HEK293 (cell line): ENCODE measurements around the gene KCNE4.

Experiments
- CTCF ChIA-PET: fragments of 350-600 bp; formaldehyde crosslinking; extraction: SDS; loops from one replicate; lab custom pipeline; 2021; ENCODE audit warnings: antibody characterized with exemption; lab: Yijun Ruan, JAX
- POLR2A ChIA-PET: fragments of 300-600 bp; formaldehyde crosslinking; extraction: SDS; loops from one replicate; lab custom pipeline; 2020; ENCODE audit warnings: antibody characterized with exemption, inconsistent platforms; lab: Yijun Ruan, JAX
- H3K27ac ChIP-seq: fragments of 200-500 bp; sonication (Bioruptor generic); 2 replicates; pipeline ENCODE4 v1.5.1; 2014; ENCODE audit warnings: low read depth, low read length, control low read depth, inconsistent platforms; ENCODE audit errors: extremely low read depth
- H3K36me3 ChIP-seq, 2 experiments: fragments of 200-500 bp in 1 of 2; sonication (Bioruptor generic) in 1 of 2; 1 replicate in 1 of 2; 2 replicates in 1 of 2; pipeline ENCODE4 v1.5.1; 2014 to 2017; ENCODE audit warnings: inconsistent platforms in 2 of 2, low read length in 2 of 2; ENCODE audit not compliant: control insufficient read depth in 2 of 2, insufficient read depth in 1 of 2
- H3K4me1 ChIP-seq: fragments of 200-500 bp; sonication (Bioruptor generic); 2 replicates; pipeline ENCODE4 v1.5.1; 2014; ENCODE audit warnings: mild to moderate bottlenecking, low read length, inconsistent platforms; ENCODE audit not compliant: control insufficient read depth, insufficient read depth
- H3K4me3 ChIP-seq: 2 replicates; pipeline ENCODE4 v1.5.1; 2011; ENCODE audit warnings: low read depth, mild to moderate bottlenecking, control low read depth, low read length, moderate library complexity
- H3K9me3 ChIP-seq: fragments of 200-500 bp; sonication (Bioruptor generic); 2 replicates; pipeline ENCODE4 v1.5.1; 2014; ENCODE audit warnings: low read depth, low read length, inconsistent platforms; ENCODE audit not compliant: control insufficient read depth, insufficient read depth
- REPIN1 ChIP-seq: fragments of 450-650 bp; formaldehyde crosslinking; IDR thresholded peaks from 2 replicates; pipeline ENCODE4 v1.5.1; 2017; ENCODE audit warnings: missing biosample characterization, missing genetic modification characterization, low read depth
- ZBTB8A ChIP-seq: fragments of 450-650 bp; formaldehyde crosslinking; IDR thresholded peaks from 2 replicates; pipeline ENCODE4 v1.5.1; 2016; ENCODE audit warnings: missing biosample characterization, missing genetic modification characterization
- ZFP37 ChIP-seq: fragments of 450-650 bp; formaldehyde crosslinking; IDR thresholded peaks from 2 replicates; pipeline ENCODE4 v1.5.1; 2016; ENCODE audit warnings: missing biosample characterization, missing genetic modification characterization
- ZNF114 ChIP-seq: fragments of 450-650 bp; formaldehyde crosslinking; IDR thresholded peaks from 2 replicates; pipeline ENCODE4 v1.5.0; 2017; ENCODE audit warnings: missing biosample characterization, missing genetic modification characterization
- ZNF132 ChIP-seq: fragments of 450-650 bp; formaldehyde crosslinking; IDR thresholded peaks from 2 replicates; pipeline ENCODE4 v1.5.1; 2017; ENCODE audit warnings: missing biosample characterization, missing genetic modification characterization, borderline replicate concordance
- ZNF416 ChIP-seq: fragments of 450-650 bp; formaldehyde crosslinking; IDR thresholded peaks from 2 replicates; pipeline ENCODE4 v1.5.1; 2016; ENCODE audit warnings: missing biosample characterization, missing genetic modification characterization
- ZNF510 ChIP-seq: fragments of 450-650 bp; formaldehyde crosslinking; IDR thresholded peaks from 2 replicates; pipeline ENCODE4 v1.5.1; 2018; ENCODE audit warnings: mild to moderate bottlenecking, missing genetic modification characterization, missing biosample characterization; ENCODE audit not compliant: insufficient replicate concordance
- ZNF544 ChIP-seq: fragments of 450-650 bp; formaldehyde crosslinking; IDR thresholded peaks from 2 replicates; pipeline ENCODE4 v1.5.0; 2017; ENCODE audit warnings: missing biosample characterization, missing genetic modification characterization
- ZNF561 ChIP-seq: fragments of 450-650 bp; IDR thresholded peaks from 2 replicates; pipeline ENCODE4 v1.5.1; 2018; ENCODE audit warnings: missing biosample characterization, missing genetic modification characterization, borderline replicate concordance
- ZNF624 ChIP-seq: fragments of 450-650 bp; formaldehyde crosslinking; IDR thresholded peaks from 2 replicates; pipeline ENCODE4 v1.5.1; 2017; ENCODE audit warnings: missing biosample characterization, missing genetic modification characterization
- ZNF701 ChIP-seq: fragments of 450-650 bp; formaldehyde crosslinking; IDR thresholded peaks from 2 replicates; pipeline ENCODE4 v1.5.1; 2016; ENCODE audit warnings: missing biosample characterization, missing genetic modification characterization
- TF ChIP-seq, protein P1 (sequence below): fragments of 450-650 bp; formaldehyde crosslinking; IDR thresholded peaks from 2 replicates; pipeline ENCODE4 v1.5.1; 2016; ENCODE audit warnings: missing biosample characterization, missing genetic modification characterization
- TF ChIP-seq, protein P2 (sequence below): fragments of 450-650 bp; formaldehyde crosslinking; conservative IDR thresholded peaks from 2 replicates; pipeline ENCODE4 v1.5.1; 2016; ENCODE audit warnings: low read depth, missing biosample characterization, missing genetic modification characterization
- TF ChIP-seq, protein P3 (sequence below): fragments of 450-650 bp; formaldehyde crosslinking; IDR thresholded peaks from 2 replicates; pipeline ENCODE4 v1.5.1; 2016; ENCODE audit warnings: missing biosample characterization, missing genetic modification characterization, borderline replicate concordance
- TF ChIP-seq, protein P4 (sequence below): fragments of 450-650 bp; formaldehyde crosslinking; IDR thresholded peaks from 2 replicates; pipeline ENCODE4 v1.5.1; 2016; ENCODE audit warnings: missing biosample characterization, missing genetic modification characterization
- TF ChIP-seq, protein P5 (sequence below): fragments of 450-650 bp; formaldehyde crosslinking; IDR thresholded peaks from 2 replicates; pipeline ENCODE4 v1.5.1; 2017; ENCODE audit warnings: missing biosample characterization, mild to moderate bottlenecking, missing genetic modification characterization, moderate library complexity

Gene KCNE4

DNA sequence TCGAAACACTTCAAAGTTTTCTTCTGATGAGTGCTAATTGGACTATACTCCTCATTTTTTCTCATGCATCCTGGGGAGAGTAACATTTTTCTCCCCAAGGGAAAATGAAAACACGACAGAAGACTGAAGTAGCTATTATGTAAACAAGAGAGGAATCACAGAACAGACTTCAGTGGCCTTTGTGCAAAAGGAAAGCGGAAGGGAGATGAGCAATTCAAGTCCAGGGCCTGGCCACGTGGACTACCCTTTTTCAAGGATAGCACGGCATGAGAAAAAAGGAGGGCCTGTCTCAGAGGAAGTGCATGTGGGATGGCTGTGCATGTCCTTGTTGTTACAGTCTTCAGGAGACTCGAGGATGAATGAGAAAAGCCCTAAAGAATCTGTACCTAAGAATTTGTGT lies 43.8 kb upstream of the KCNE4 start:
- ChIA-PET CTCF (interaction anchor here (0.6 kb wide), 1 partner anchor 96 kb away, joined by 3 read pairs; no protein-coding TSS in a partner anchor), POLR2A (no interaction called here)
- no peaks in the 10 kb centered on the region for H3K4me1 ChIP-seq
- no peak overlapping the region for H3K4me3 ChIP-seq
- no peak overlapping the region for H3K27ac ChIP-seq
- H3K9me3 ChIP-seq, result no peaks in the 10 kb centered on the region
- H3K36me3 ChIP-seq, result no peaks in the 10 kb centered on the region
- TF ChIP-seq ZNF416 (tag by site-specific recombination), result no peak
- TF ChIP-seq, protein P1, sequence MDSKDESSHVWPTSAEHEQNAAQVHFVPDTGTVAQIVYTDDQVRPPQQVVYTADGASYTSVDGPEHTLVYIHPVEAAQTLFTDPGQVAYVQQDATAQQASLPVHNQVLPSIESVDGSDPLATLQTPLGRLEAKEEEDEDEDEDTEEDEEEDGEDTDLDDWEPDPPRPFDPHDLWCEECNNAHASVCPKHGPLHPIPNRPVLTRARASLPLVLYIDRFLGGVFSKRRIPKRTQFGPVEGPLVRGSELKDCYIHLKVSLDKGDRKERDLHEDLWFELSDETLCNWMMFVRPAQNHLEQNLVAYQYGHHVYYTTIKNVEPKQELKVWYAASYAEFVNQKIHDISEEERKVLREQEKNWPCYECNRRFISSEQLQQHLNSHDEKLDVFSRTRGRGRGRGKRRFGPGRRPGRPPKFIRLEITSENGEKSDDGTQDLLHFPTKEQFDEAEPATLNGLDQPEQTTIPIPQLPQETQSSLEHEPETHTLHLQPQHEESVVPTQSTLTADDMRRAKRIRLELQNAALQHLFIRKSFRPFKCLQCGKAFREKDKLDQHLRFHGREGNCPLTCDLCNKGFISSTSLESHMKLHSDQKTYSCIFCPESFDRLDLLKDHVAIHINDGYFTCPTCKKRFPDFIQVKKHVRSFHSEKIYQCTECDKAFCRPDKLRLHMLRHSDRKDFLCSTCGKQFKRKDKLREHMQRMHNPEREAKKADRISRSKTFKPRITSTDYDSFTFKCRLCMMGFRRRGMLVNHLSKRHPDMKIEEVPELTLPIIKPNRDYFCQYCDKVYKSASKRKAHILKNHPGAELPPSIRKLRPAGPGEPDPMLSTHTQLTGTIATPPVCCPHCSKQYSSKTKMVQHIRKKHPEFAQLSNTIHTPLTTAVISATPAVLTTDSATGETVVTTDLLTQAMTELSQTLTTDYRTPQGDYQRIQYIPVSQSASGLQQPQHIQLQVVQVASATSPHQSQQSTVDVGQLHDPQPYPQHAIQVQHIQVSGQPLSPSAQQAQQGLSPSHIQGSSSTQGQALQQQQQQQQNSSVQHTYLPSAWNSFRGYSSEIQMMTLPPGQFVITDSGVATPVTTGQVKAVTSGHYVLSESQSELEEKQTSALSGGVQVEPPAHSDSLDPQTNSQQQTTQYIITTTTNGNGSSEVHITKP (tag by site-specific recombination), result no peak
- TF ChIP-seq ZNF510 (tag by site-specific recombination), result no peak
- TF ChIP-seq, protein P2, sequence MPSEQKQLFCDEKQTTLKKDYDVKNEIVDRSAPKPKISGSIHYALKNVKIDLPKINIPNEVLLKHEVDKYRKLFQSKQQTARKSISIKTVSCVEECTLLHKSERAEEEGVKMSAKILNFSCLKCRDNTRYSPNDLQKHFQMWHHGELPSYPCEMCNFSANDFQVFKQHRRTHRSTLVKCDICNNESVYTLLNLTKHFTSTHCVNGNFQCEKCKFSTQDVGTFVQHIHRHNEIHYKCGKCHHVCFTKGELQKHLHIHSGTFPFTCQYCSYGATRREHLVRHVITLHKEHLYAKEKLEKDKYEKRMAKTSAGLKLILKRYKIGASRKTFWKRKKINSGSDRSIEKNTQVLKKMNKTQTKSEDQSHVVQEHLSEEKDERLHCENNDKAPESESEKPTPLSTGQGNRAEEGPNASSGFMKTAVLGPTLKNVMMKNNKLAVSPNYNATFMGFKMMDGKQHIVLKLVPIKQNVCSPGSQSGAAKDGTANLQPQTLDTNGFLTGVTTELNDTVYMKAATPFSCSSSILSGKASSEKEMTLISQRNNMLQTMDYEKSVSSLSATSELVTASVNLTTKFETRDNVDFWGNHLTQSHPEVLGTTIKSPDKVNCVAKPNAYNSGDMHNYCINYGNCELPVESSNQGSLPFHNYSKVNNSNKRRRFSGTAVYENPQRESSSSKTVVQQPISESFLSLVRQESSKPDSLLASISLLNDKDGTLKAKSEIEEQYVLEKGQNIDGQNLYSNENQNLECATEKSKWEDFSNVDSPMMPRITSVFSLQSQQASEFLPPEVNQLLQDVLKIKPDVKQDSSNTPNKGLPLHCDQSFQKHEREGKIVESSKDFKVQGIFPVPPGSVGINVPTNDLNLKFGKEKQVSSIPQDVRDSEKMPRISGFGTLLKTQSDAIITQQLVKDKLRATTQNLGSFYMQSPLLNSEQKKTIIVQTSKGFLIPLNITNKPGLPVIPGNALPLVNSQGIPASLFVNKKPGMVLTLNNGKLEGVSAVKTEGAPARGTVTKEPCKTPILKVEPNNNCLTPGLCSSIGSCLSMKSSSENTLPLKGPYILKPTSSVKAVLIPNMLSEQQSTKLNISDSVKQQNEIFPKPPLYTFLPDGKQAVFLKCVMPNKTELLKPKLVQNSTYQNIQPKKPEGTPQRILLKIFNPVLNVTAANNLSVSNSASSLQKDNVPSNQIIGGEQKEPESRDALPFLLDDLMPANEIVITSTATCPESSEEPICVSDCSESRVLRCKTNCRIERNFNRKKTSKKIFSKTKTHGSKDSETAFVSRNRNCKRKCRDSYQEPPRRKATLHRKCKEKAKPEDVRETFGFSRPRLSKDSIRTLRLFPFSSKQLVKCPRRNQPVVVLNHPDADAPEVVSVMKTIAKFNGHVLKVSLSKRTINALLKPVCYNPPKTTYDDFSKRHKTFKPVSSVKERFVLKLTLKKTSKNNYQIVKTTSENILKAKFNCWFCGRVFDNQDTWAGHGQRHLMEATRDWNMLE (tag by site-specific recombination), result no peak
- TF ChIP-seq REPIN1, result no peak
- TF ChIP-seq, protein P3, sequence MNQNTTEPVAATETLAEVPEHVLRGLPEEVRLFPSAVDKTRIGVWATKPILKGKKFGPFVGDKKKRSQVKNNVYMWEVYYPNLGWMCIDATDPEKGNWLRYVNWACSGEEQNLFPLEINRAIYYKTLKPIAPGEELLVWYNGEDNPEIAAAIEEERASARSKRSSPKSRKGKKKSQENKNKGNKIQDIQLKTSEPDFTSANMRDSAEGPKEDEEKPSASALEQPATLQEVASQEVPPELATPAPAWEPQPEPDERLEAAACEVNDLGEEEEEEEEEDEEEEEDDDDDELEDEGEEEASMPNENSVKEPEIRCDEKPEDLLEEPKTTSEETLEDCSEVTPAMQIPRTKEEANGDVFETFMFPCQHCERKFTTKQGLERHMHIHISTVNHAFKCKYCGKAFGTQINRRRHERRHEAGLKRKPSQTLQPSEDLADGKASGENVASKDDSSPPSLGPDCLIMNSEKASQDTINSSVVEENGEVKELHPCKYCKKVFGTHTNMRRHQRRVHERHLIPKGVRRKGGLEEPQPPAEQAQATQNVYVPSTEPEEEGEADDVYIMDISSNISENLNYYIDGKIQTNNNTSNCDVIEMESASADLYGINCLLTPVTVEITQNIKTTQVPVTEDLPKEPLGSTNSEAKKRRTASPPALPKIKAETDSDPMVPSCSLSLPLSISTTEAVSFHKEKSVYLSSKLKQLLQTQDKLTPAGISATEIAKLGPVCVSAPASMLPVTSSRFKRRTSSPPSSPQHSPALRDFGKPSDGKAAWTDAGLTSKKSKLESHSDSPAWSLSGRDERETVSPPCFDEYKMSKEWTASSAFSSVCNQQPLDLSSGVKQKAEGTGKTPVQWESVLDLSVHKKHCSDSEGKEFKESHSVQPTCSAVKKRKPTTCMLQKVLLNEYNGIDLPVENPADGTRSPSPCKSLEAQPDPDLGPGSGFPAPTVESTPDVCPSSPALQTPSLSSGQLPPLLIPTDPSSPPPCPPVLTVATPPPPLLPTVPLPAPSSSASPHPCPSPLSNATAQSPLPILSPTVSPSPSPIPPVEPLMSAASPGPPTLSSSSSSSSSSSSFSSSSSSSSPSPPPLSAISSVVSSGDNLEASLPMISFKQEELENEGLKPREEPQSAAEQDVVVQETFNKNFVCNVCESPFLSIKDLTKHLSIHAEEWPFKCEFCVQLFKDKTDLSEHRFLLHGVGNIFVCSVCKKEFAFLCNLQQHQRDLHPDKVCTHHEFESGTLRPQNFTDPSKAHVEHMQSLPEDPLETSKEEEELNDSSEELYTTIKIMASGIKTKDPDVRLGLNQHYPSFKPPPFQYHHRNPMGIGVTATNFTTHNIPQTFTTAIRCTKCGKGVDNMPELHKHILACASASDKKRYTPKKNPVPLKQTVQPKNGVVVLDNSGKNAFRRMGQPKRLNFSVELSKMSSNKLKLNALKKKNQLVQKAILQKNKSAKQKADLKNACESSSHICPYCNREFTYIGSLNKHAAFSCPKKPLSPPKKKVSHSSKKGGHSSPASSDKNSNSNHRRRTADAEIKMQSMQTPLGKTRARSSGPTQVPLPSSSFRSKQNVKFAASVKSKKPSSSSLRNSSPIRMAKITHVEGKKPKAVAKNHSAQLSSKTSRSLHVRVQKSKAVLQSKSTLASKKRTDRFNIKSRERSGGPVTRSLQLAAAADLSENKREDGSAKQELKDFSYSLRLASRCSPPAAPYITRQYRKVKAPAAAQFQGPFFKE, result no peak
- TF ChIP-seq ZNF701 (tag by site-specific recombination), result no peak
- TF ChIP-seq, protein P4, sequence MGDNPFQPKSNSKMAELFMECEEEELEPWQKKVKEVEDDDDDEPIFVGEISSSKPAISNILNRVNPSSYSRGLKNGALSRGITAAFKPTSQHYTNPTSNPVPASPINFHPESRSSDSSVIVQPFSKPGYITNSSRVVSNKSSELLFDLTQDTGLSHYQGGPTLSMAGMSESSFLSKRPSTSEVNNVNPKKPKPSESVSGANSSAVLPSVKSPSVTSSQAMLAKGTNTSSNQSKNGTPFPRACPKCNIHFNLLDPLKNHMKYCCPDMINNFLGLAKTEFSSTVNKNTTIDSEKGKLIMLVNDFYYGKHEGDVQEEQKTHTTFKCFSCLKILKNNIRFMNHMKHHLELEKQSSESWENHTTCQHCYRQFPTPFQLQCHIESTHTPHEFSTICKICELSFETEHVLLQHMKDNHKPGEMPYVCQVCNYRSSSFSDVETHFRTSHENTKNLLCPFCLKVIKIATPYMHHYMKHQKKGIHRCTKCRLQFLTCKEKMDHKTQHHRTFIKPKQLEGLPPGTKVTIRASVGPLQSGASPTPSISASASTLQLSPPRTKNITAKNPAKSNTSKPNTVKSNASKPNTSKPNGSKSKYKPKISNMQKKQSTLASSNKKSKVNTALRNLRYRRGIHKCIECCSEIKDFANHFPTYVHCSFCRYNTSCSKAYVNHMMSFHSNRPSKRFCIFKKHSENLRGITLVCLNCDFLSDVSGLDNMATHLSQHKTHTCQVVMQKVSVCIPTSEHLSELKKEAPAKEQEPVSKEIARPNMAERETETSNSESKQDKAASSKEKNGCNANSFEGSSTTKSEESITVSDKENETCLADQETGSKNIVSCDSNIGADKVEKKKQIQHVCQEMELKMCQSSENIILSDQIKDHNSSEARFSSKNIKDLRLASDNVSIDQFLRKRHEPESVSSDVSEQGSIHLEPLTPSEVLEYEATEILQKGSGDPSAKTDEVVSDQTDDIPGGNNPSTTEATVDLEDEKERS, result no peak
- TF ChIP-seq ZNF561 (tag by site-specific recombination), result no peak
- TF ChIP-seq ZNF544 (tag by site-specific recombination), result no peak
- TF ChIP-seq ZNF114 (tag by site-specific recombination), result no peak
- TF ChIP-seq ZNF132 (tag by site-specific recombination), result no peak
- TF ChIP-seq, protein P5, sequence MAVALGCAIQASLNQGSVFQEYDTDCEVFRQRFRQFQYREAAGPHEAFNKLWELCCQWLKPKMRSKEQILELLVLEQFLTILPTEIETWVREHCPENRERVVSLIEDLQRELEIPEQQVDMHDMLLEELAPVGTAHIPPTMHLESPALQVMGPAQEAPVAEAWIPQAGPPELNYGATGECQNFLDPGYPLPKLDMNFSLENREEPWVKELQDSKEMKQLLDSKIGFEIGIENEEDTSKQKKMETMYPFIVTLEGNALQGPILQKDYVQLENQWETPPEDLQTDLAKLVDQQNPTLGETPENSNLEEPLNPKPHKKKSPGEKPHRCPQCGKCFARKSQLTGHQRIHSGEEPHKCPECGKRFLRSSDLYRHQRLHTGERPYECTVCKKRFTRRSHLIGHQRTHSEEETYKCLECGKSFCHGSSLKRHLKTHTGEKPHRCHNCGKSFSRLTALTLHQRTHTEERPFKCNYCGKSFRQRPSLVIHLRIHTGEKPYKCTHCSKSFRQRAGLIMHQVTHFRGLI, result no peak
- no peak for TF ChIP-seq ZBTB8A (tag by site-specific recombination)
- TF ChIP-seq ZFP37 (tag by site-specific recombination), result no peak
- no peak for TF ChIP-seq ZNF624
